PFSK-1 (cell line): ENCODE data around the gene WDR64.

Source experiments
- FOXP2 ChIP-seq: optimal IDR thresholded peaks from 2 replicates; pipeline ENCODE3; 2011; ENCODE audit warnings: borderline replicate concordance, control low read depth, inconsistent platforms; ENCODE audit not compliant: insufficient read depth; ENCODE audit errors: extremely low read length, extremely low read depth
- POLR2AphosphoS5 ChIP-seq: IDR thresholded peaks from 2 replicates; pipeline ENCODE4 v1.6.1; 2012; ENCODE audit warnings: low read depth, mild to moderate bottlenecking, control low read depth, low read length, moderate library complexity
- REST ChIP-seq, 2 experiments: IDR thresholded peaks; 2 replicates each; pipeline versions ENCODE4 v1.6.1 to v1.8.0; 2011 to 2012; ENCODE audit warnings: low read depth in 2 of 2, low read length in 2 of 2, control low read depth in 1 of 2, inconsistent platforms in 1 of 2, mild to moderate bottlenecking in 1 of 2, moderate library complexity in 1 of 2; ENCODE audit not compliant: insufficient read depth in 1 of 2
- SIN3A ChIP-seq: IDR thresholded peaks from 2 replicates; pipeline ENCODE4 v1.6.1; 2012; ENCODE audit warnings: mild to moderate bottlenecking, low read length, moderate library complexity, borderline replicate concordance; ENCODE audit not compliant: insufficient read depth
- TAF1 ChIP-seq: IDR thresholded peaks from 2 replicates; pipeline ENCODE4 v1.6.1; 2012; ENCODE audit warnings: low read length, control low read depth, borderline replicate concordance; ENCODE audit not compliant: insufficient read depth

WDR64 gene

GRCh38 chr1:241637604-241638003 lies 14.5 kb upstream of the WDR64 start:
- TF ChIP-seq TAF1 (no peak), SIN3A (no peak), REST (IDR thresholded peaks at IDR 0.05; ENCODE audit: insufficient read depth in 1 of 2, low read depth in 2 of 2, low read length in 2 of 2) (no peak), FOXP2 (no peak), POLR2AphosphoS5 (no peak)

GRCh38 chr1:241638099-241638682 lies 13.9 kb upstream of the WDR64 start:
- TF ChIP-seq SIN3A, result no peak
- no peak for TF ChIP-seq TAF1
- no peak for TF ChIP-seq REST (IDR thresholded peaks at IDR 0.05; ENCODE audit: insufficient read depth in 1 of 2, low read depth in 2 of 2, low read length in 2 of 2)
- TF ChIP-seq FOXP2, result no peak
- TF ChIP-seq POLR2AphosphoS5, result no peak

- TF ChIP-seq SIN3A (no peak), TAF1 (no peak), REST (IDR thresholded peaks at IDR 0.05; ENCODE audit: insufficient read depth in 1 of 2, low read depth in 2 of 2, low read length in 2 of 2) (no peak), POLR2AphosphoS5 (no peak), FOXP2 (no peak)
These were observed 13.0 kb upstream of the WDR64 start for GRCh38 chr1:241638909-241639622.

GRCh38 chr1:241639623-241640148 lies 12.4 kb upstream of the WDR64 start:
- TF ChIP-seq SIN3A (no peak), REST (IDR thresholded peaks at IDR 0.05; ENCODE audit: insufficient read depth in 1 of 2, low read depth in 2 of 2, low read length in 2 of 2) (no peak), TAF1 (no peak), FOXP2 (no peak), POLR2AphosphoS5 (no peak)
